ENCODE measurements around the gene PRPF8.

PRPF8 gene

GRCh38 chr17:1732241-1732832 lies 47.7 kb upstream of the PRPF8 start:
- Histone ChIP-seq H3K27me3 (ENCODE audit: insufficient read depth, poor library complexity, severe bottlenecking) (no peaks in the 10 kb centered on the region), H3K27ac (replicated peaks) (no peak overlapping the region), H3K4me3 (replicated peaks; ENCODE audit: insufficient read depth, low read length) (no peak overlapping the region)
- DNase-seq (ENCODE audit: low read depth in 1 of 2, low spot score in 1 of 2) = no peak
- TF ChIP-seq CTCF (IDR thresholded peaks at IDR 0.05; ENCODE audit: insufficient read depth, low read length) (no peak), SPI1 (IDR thresholded peaks at IDR 0.05; ENCODE audit: borderline replicate concordance, low read depth) (no peak), GABPA (IDR thresholded peaks at IDR 0.05; ENCODE audit: low read depth) (no peak), POLR2AphosphoS5 (IDR thresholded peaks at IDR 0.05; ENCODE audit: low read depth) (no peak), REST (IDR thresholded peaks at IDR 0.05; ENCODE audit: insufficient replicate concordance, low read depth) (no peak)

GRCh38 chr17:1731194-1731506 lies 46.5 kb upstream of the PRPF8 start:
- no peaks in the 10 kb centered on the region for H3K27me3 ChIP-seq (ENCODE audit: insufficient read depth, poor library complexity, severe bottlenecking)
- H3K27ac ChIP-seq (replicated peaks) = peak overlapping the region; percentile 87
- no peak for DNase-seq (ENCODE audit: low read depth in 1 of 2, low spot score in 1 of 2)
- no peak overlapping the region for H3K4me3 ChIP-seq (replicated peaks; ENCODE audit: insufficient read depth, low read length)
- TF ChIP-seq SPI1 (IDR thresholded peaks at IDR 0.05; ENCODE audit: borderline replicate concordance, low read depth) = no peak
- no peak for TF ChIP-seq GABPA (IDR thresholded peaks at IDR 0.05; ENCODE audit: low read depth)
- TF ChIP-seq REST (IDR thresholded peaks at IDR 0.05; ENCODE audit: insufficient replicate concordance, low read depth) = no peak
- no peak for TF ChIP-seq POLR2AphosphoS5 (IDR thresholded peaks at IDR 0.05; ENCODE audit: low read depth)
- TF ChIP-seq CTCF (IDR thresholded peaks at IDR 0.05; ENCODE audit: insufficient read depth, low read length) = no peak

GRCh38 chr17:1730326-1731193 lies 45.9 kb upstream of the PRPF8 start:
- no peaks in the 10 kb centered on the region for H3K27me3 ChIP-seq (ENCODE audit: insufficient read depth, poor library complexity, severe bottlenecking)
- peak overlapping the region; percentile 87 for H3K27ac ChIP-seq (replicated peaks)
- H3K4me3 ChIP-seq (replicated peaks; ENCODE audit: insufficient read depth, low read length) = peak overlapping the region; percentile 7
- TF ChIP-seq REST (IDR thresholded peaks at IDR 0.05; ENCODE audit: insufficient replicate concordance, low read depth) (no peak), POLR2AphosphoS5 (IDR thresholded peaks at IDR 0.05; ENCODE audit: low read depth) (peak; percentile 62; the same call in 1 of the 2 replicates)
- DNase-seq (ENCODE audit: low read depth in 1 of 2, low spot score in 1 of 2) = peak; percentile 73 to 83
